Measurements from ENCODE around the gene SH3RF3. TPM values are rescaled to one million over a fixed set of nuclear protein-coding genes. Genes with fewer than 3 reads are reported as not detected.

Gene SH3RF3
- polyA plus RNA-seq, 3 donors from 2014 or later, result not detected

DNA sequence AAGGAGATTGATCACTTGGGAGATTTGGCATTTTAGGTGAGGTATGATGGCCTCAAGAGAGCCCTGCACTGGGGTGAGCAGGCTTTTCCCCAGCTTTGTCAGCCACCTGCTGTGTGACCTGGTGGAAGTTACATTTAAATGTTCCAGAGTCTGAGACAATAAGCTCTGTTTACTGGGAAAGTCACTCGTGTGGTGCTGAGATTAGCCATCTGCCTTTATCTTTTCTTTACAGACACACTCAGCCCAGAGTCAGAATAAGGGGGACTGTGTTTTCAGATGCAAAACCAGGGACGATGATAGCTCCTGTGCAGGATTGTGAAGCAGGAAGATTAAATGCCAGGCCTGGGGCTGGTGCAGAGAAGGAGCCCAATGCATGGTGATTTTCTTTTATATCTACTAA is 47.9 kb downstream of the SH3RF3 start:
- peaks cover 2 to 13% (median 6%) of the 10 kb centered on the region in 3 donors for H3K27me3 Mint-ChIP-seq (ENCODE audit: low read depth in 3 of 3)
- no peak overlapping the region for H3K4me3 Mint-ChIP-seq
- H3K9me3 Mint-ChIP-seq, result peaks cover 0 to 12% (median 4%) of the 10 kb centered on the region in 6 donors
- peaks cover 0 to 4% (median 4%) of the 10 kb centered on the region in 3 donors for H3K36me3 Mint-ChIP-seq
- no peak overlapping the region for H3K27ac Mint-ChIP-seq
- no peak for DNase-seq
- H3K4me1 Mint-ChIP-seq, result peaks cover 5% of the 10 kb centered on the region in 2 donors

DNA sequence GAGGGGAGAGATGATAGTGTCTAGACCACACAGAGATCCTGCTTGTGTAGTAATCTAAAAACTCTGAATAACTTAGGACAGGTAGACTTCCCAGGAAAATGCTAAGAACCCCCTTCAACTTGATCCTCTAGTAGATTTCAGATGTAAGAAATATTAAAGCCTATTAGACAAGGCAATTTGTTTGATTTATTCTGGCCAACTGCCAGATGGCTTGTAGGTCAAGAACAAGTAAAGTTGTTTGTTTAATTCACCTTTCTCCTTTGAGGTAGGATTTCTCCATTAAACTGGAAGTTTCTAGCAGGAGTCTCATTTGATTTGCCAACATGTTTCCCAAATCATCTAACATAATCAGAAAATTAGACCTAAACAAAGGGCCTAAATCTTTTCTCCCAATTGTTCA is 48.6 kb downstream of the SH3RF3 start:
- Mint-ChIP-seq H3K27me3 (ENCODE audit: low read depth in 3 of 3) (peaks cover 2 to 13% (median 6%) of the 10 kb centered on the region in 3 donors), H3K36me3 (peaks cover 0 to 4% (median 4%) of the 10 kb centered on the region in 3 donors), H3K9me3 (peaks cover 0 to 12% (median 4%) of the 10 kb centered on the region in 6 donors), H3K27ac (no peak overlapping the region), H3K4me3 (no peak overlapping the region), H3K4me1 (peaks cover 5% of the 10 kb centered on the region in 2 donors)
- DNase-seq, result no peak

DNA sequence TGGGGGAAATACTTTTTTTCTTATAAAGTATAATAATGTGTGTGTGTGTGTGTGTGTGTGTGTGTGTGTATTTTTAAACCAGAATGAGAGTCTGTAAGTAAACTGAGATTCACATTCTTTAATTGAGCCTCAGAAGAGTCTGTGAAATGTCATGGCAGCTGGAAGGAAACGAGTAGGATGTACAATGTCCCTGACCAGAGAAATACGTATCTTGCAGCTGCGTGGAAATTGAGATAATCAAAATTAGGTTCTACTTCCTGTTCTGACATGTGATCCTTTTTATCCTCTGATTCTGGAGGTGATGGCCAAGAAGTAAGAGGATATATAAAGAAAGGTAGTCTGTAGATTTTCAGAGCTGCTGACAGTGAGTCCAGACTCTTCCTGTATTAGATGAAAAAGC is 50.0 kb downstream of the SH3RF3 start:
- no peak for DNase-seq
- H3K4me3 Mint-ChIP-seq, result no peak overlapping the region
- H3K27me3 Mint-ChIP-seq (ENCODE audit: low read depth in 3 of 3), result peaks cover 2 to 13% (median 6%) of the 10 kb centered on the region in 3 donors
- H3K9me3 Mint-ChIP-seq, result peaks cover 0 to 12% (median 4%) of the 10 kb centered on the region in 6 donors
- peaks cover 5% of the 10 kb centered on the region in 2 donors for H3K4me1 Mint-ChIP-seq
- H3K27ac Mint-ChIP-seq, result no peak overlapping the region
- H3K36me3 Mint-ChIP-seq, result peaks cover 0 to 4% (median 4%) of the 10 kb centered on the region in 3 donors

DNA sequence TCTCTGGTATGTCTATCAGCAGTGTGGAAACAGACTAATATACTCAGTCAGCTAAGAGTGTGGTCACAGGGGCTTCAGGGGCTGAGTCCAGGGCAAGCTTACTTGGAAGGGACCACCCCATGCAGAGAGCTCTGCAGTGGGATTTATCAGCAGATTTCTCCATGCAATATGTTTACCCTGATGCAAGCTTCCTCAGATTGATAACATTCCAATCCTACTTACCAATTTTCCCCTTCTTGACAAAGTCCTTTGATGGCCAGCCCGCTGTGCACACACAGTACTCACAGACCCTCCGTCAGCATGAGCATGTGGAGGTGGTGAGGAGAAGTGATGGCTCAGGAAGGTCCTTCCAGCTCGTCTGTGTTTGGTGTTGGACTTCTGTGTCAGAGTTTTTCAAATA is 51.8 kb downstream of the SH3RF3 start:
- Mint-ChIP-seq H3K4me1 (no peaks in the 10 kb centered on the region), H3K4me3 (no peak overlapping the region), H3K36me3 (peaks cover 0 to 4% (median 4%) of the 10 kb centered on the region in 3 donors), H3K9me3 (peaks cover 0 to 12% (median 4%) of the 10 kb centered on the region in 6 donors), H3K27ac (no peak overlapping the region), H3K27me3 (ENCODE audit: low read depth in 3 of 3) (peaks cover 2 to 11% (median 4%) of the 10 kb centered on the region in 3 donors)
- no peak for DNase-seq

DNA sequence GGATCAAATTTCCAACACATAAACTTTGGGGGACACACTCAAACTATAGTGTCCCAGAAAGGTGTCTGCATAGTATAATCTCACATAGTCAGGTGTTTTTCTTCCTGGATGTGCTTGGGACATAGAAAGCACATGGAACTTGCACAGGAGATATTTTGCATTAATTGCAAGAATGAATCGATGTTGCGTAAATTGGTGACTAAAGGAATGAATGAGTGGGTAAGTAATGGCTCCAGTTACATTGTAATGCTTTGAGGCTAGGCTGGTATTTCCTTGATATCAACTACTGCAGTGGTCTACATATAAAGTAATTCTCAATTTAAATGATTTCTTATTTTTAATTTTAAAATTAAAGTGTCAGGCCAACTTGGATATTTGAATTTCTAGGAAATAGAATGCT is 53.4 kb downstream of the SH3RF3 start:
- Mint-ChIP-seq H3K36me3 (peaks cover 0 to 4% (median 0%) of the 10 kb centered on the region in 3 donors), H3K9me3 (peaks cover 0 to 10% (median 4%) of the 10 kb centered on the region in 6 donors), H3K4me1 (no peaks in the 10 kb centered on the region), H3K4me3 (no peak overlapping the region), H3K27ac (no peak overlapping the region), H3K27me3 (ENCODE audit: low read depth in 3 of 3) (peaks cover 2 to 13% (median 4%) of the 10 kb centered on the region in 3 donors)
- DNase-seq, result no peak

DNA sequence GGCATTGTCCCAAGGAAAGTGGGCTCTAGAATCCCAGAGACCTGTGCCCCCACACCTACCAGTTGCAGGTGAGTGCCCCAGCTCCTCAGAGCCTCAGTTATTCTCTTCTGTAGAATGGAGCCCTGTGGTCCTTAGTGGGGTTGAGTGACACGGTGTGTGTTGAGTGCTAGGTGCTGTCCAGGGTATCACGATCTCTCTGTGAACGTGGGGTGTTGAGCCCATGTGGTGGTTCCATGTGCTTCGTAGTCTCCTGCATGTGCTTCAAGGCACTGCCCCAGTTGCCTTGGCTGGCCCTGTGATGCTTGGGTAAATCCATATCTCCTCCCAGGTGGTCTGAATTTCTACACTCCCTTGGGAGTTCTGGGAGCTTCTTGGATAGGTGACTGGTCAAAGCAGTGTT is 54.9 kb downstream of the SH3RF3 start:
- Mint-ChIP-seq H3K4me1 (no peaks in the 10 kb centered on the region), H3K27me3 (ENCODE audit: low read depth in 3 of 3) (peaks cover 2 to 13% (median 4%) of the 10 kb centered on the region in 3 donors), H3K27ac (no peak overlapping the region), H3K36me3 (peaks cover 0 to 4% (median 0%) of the 10 kb centered on the region in 3 donors), H3K4me3 (no peak overlapping the region), H3K9me3 (peaks cover 0 to 10% (median 4%) of the 10 kb centered on the region in 6 donors)
- DNase-seq, result no peak

DNA sequence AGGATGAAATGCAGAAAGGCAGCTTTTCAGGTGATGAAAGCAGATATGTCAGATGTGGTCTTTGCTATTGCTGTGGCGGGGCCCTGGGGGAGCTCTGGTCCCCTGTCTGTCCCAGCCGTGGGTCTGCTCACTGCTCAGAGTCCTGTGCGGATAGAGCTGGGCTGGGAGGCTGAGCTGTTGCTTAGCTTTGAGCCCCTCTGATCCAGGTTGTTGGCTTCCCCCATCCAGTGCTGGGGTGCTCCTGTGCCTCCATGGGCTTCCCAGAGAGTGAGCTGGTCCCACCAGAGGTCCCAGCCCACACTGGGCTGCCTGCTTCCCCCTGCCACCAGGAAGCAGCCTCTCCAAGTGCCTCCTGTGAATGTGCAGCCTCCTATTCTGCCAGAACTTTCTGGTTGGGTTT is 55.4 kb downstream of the SH3RF3 start:
- no peaks in the 10 kb centered on the region for H3K4me1 Mint-ChIP-seq
- H3K27me3 Mint-ChIP-seq (ENCODE audit: low read depth in 3 of 3), result peaks cover 2 to 13% (median 4%) of the 10 kb centered on the region in 3 donors
- peaks cover 0 to 4% (median 0%) of the 10 kb centered on the region in 3 donors for H3K36me3 Mint-ChIP-seq
- DNase-seq, result no peak
- no peak overlapping the region for H3K4me3 Mint-ChIP-seq
- H3K27ac Mint-ChIP-seq, result no peak overlapping the region
- H3K9me3 Mint-ChIP-seq, result peaks cover 0 to 10% (median 3%) of the 10 kb centered on the region in 6 donors

DNA sequence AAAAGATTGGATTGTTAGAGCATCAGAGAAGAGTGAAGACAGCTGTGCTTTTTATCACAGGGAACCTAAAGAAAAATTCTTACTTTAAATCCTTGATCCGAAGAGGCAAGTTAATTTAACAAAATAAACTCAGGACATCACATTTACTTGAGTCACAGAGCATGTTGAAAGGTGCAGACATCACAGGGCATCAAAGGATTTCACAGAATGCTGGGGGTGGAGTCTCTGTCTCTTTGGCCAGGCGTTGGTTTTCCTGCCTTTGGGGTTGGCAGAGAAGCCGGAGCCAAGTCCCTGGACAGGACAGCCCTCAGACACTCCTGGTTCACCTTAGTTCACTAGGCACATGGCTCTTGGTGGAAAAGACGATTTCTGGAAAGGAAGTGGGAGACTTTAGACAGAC is 56.3 kb downstream of the SH3RF3 start:
- Mint-ChIP-seq H3K4me3 (no peak overlapping the region), H3K27ac (no peak overlapping the region), H3K27me3 (ENCODE audit: low read depth in 3 of 3) (peaks cover 2 to 9% (median 6%) of the 10 kb centered on the region in 3 donors), H3K4me1 (no peaks in the 10 kb centered on the region), H3K9me3 (peaks cover 0 to 5% (median 0%) of the 10 kb centered on the region in 6 donors), H3K36me3 (peaks cover 0 to 4% (median 0%) of the 10 kb centered on the region in 3 donors)
- DNase-seq, result no peak

DNA sequence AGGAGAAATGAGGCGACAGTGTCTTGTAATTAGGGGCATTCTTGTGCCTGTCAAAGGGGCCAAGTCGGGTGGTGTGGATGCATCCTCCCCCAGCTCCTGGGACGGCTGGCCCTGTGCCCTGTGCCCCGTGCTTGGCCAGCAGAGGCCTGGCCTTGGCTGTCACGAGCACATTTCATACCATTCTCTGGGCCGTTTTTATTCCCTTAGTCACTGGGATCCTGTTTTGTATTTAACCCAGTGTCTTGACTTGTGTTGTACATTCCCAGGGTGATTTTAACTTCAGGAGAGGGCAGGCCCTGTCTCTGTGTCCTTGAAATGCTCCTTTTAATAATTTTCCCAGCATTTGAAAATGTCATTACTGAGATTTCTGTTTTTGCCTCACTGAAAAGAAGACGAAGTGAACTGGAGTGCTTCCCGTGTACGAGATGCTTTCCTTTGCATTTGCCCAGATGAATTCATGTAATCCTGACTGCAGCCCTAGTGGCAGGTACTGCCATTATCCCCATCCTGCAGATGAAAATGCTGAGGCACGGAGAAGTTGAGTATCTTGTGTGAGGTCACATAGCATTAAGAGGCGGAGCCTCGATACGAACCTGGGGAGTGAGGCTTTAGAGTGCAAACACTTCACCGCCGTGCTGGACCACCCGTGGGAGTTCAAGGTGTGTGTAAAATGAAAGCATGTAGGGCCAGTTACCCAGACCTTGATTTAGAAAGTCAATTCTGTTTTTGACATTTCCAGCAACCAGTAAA is 57.0 kb downstream of the SH3RF3 start:
- Mint-ChIP-seq H3K27ac (no peak overlapping the region), H3K27me3 (ENCODE audit: low read depth in 3 of 3) (peaks cover 2 to 7% (median 3%) of the 10 kb centered on the region in 3 donors), H3K4me3 (no peak overlapping the region), H3K4me1 (no peaks in the 10 kb centered on the region), H3K36me3 (peaks cover 0 to 4% (median 0%) of the 10 kb centered on the region in 3 donors), H3K9me3 (peaks cover 0 to 4% (median 0%) of the 10 kb centered on the region in 6 donors)
- no peak for DNase-seq

DNA sequence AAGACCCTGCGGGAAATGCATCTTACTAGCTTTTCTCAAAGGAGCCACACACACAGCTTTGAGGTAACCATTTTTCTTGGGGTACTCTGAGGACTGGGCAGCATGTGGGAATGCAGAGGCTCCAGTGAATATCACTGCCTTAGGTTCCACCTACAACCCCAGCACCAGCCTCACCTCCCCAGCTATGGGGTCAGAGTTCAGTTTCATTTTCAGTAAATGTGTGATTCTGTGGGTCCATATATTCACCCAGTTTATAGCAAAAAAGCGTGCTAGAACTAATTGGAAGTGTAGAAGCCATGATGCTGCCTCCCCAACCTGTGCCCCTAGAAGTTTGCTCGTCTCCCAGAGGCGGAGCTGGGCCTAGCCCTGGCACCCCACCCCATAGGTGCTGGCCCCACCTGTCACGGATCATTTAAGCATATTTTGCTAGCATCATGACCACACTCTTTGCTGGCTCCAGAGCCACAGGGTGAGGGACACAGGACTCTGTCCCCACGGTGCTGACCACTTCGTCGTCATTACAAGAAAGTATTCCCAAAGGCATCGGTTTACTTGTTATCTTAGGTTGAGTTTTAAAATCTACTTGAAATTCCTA is 57.7 kb downstream of the SH3RF3 start:
- no peak overlapping the region for H3K4me3 Mint-ChIP-seq
- H3K27ac Mint-ChIP-seq, result no peak overlapping the region
- DNase-seq, result no peak
- H3K9me3 Mint-ChIP-seq, result peaks cover 0 to under 1% (median 0%) of the 10 kb centered on the region in 6 donors
- peaks cover 0 to 6% (median 5%) of the 10 kb centered on the region in 3 donors for H3K27me3 Mint-ChIP-seq (ENCODE audit: low read depth in 3 of 3)
- H3K36me3 Mint-ChIP-seq, result peaks cover 0 to under 1% (median 0%) of the 10 kb centered on the region in 3 donors
- no peaks in the 10 kb centered on the region for H3K4me1 Mint-ChIP-seq

DNA sequence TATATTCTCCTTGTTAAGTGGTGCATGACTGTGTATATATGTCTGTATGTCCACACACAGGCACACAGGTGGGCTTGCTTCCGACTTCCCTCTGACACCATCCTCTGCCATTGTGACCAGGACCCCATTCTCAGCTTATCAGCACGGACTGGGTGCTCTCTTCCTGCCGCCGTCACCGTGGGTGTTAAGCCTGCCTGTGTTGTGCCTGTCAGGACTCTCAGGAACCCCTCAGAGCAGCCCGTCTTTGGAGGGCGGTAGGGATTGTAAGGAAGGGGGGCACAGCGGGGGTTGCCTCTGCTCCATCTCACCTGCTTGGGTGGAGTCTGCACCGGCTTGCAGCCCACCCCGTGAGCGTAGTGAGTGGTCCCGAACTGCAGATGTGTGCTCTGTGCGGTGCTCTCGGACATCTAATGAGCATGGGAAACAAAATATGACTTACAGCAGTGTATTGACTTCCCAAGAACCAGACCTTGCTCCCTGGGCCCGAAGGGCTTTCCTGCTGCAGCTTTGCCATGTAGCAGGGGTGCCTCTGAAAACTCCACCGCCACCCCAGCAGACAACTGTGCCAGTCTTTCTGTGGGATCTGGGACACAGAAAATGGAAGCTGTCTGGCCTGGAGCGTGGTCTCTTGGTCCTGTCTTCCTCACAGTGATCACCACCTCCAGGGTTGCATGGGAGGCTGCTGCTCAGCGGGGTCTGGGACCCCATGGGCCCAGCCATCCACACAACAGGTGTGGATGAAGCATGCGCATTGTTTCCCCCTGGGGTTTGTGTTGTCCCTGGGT is 58.9 kb downstream of the SH3RF3 start:
- Mint-ChIP-seq H3K4me3 (no peak overlapping the region), H3K27me3 (ENCODE audit: low read depth in 3 of 3) (peaks cover 0 to 10% (median 6%) of the 10 kb centered on the region in 3 donors), H3K9me3 (no peaks in the 10 kb centered on the region), H3K4me1 (no peaks in the 10 kb centered on the region), H3K36me3 (no peaks in the 10 kb centered on the region), H3K27ac (no peak overlapping the region)
- DNase-seq, result no peak

DNA sequence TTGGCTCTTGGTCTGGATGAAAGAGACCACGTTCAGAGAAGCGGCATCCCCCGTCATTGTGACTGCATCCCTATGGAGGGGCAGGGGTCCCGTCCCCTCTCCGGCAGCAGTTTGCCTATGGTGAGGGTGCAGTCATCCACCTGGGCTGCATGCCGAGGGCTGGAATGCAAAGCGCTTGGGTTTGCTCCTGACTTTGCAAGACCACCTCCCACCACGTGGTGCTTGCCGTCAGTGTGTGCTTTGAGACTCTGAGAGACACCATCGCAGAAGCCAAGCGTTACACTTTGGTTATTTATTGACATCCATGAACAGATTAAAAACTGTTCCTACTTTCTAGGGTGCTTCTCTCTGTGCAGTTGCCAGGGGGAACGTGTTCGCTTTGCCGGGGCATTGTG is 59.5 kb downstream of the SH3RF3 start:
- H3K4me3 Mint-ChIP-seq, result no peak overlapping the region
- H3K27ac Mint-ChIP-seq, result no peak overlapping the region
- DNase-seq, result no peak
- no peaks in the 10 kb centered on the region for H3K36me3 Mint-ChIP-seq
- H3K27me3 Mint-ChIP-seq (ENCODE audit: low read depth in 3 of 3), result peaks cover 0 to 11% (median 6%) of the 10 kb centered on the region in 3 donors
- no peaks in the 10 kb centered on the region for H3K4me1 Mint-ChIP-seq
- no peaks in the 10 kb centered on the region for H3K9me3 Mint-ChIP-seq

DNA sequence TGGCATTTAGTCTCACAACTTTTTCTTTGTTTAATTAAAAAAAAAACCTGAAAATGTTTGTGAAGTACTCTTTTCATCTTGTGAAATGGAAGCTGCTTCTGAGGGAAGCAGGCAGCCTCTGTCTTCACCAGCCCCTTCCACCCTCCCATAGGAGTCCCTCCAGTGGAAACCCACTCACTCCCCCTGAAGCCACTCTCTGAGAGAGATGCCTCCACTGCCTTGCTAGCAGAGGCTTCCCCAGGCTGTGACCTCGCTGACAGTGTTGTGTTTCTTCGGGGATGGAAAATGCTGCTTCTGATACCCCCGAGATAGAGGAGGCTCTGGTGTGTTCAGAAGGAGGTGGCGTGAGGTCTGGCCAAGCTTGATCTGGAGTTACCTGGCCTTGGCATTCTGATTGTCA is 59.9 kb downstream of the SH3RF3 start:
- H3K9me3 Mint-ChIP-seq, result no peaks in the 10 kb centered on the region

More for the DNA sequence above, 59.9 kb downstream of the SH3RF3 start:
- no peak overlapping the region for H3K4me3 Mint-ChIP-seq
- H3K27ac Mint-ChIP-seq, result no peak overlapping the region
- H3K27me3 Mint-ChIP-seq (ENCODE audit: low read depth in 3 of 3), result peaks cover 0 to 12% (median 6%) of the 10 kb centered on the region in 3 donors
- DNase-seq, result no peak
- H3K4me1 Mint-ChIP-seq, result no peaks in the 10 kb centered on the region
- H3K36me3 Mint-ChIP-seq, result no peaks in the 10 kb centered on the region
